ENCODE results near the gene BEAN1. TPM values are rescaled to one million over a fixed set of nuclear protein-coding genes. Genes with fewer than 3 reads are reported as not detected.

The BEAN1 gene
- total RNA-seq, 1 donor from 2014 or later: 1.2 TPM

- Mint-ChIP-seq H3K27ac (ENCODE audit: unreplicated experiment) (no peak overlapping the region), H3K4me1 (ENCODE audit: low read depth, unreplicated experiment) (peaks cover 16% of the 10 kb centered on the region), H3K9me3 (ENCODE audit: unreplicated experiment) (no peaks in the 10 kb centered on the region), H3K36me3 (ENCODE audit: low read depth, unreplicated experiment) (no peaks in the 10 kb centered on the region), H3K27me3 (ENCODE audit: low read depth, unreplicated experiment) (no peaks in the 10 kb centered on the region), H3K4me3 (ENCODE audit: unreplicated experiment) (no peak overlapping the region)
- peaks cover 32% of the 10 kb centered on the region for H3K4me1 ChIP-seq (ENCODE audit: insufficient read depth, low read length)
- no peaks in the 10 kb centered on the region for H4K20me1 ChIP-seq (ENCODE audit: insufficient read depth, low read length)
- H3K79me2 ChIP-seq (ENCODE audit: insufficient read depth, low read length): no peaks in the 10 kb centered on the region
- H3K27me3 ChIP-seq (ENCODE audit: insufficient read depth, low read length): no peaks in the 10 kb centered on the region
- H3K9ac ChIP-seq (ENCODE audit: low read length): no peak overlapping the region
- peak; percentile 51 for DNase-seq (ENCODE audit: low read depth)
- H3K4me2 ChIP-seq (ENCODE audit: low read length): no peak overlapping the region
- no peak overlapping the region for H3K4me3 ChIP-seq (ENCODE audit: insufficient read depth, low read depth, low read length)
- TF ChIP-seq EZH2 (IDR thresholded peaks at IDR 0.05; ENCODE audit: insufficient read depth, low read length) (no peak), CTCF (IDR thresholded peaks at IDR 0.05; ENCODE audit: insufficient read depth, low read depth, low read length) (no peak)
- H2AFZ ChIP-seq (ENCODE audit: low read depth, low read length): no peak overlapping the region
- FAIRE-seq: no peak
- H3K9me3 ChIP-seq (ENCODE audit: insufficient read depth, low read depth, low read length): no peaks in the 10 kb centered on the region
- no peaks in the 10 kb centered on the region for H3K36me3 ChIP-seq (ENCODE audit: insufficient read depth, low read length)
- no peak overlapping the region for H3K27ac ChIP-seq (ENCODE audit: low read depth, low read length)
Measured at GRCh38 chr16:66508248-66508913, 81.3 kb downstream of the BEAN1 start.

DNA sequence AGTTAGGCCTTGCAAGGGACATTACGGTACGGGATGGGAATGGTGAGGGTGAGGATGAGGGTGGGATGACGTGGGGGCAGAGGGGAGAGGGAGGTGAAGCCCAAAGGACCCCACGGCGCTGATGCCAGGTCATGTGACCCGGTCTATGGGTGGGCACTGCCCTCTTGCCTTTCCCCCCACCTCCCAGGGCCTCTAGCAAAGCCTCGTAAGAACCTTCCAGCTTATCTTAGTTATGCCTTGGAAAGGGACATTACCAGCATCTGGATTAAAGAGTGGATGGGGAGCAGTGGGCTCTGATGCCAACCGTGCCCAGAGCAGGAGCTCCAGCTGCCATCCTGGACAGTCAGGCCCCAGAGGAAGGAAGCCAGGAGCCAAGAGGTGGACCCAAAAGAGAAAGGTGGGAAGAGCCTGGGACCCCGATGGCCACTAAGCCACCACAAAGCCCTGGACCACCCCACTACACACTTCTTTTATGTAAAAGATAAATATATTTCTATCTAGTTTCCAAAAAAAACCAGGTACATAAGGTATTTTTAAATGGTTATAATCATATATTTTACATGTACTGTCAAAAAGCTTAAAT is 81.9 kb downstream of the BEAN1 start:
- Mint-ChIP-seq H3K27ac (ENCODE audit: unreplicated experiment) (no peak overlapping the region), H3K27me3 (ENCODE audit: low read depth, unreplicated experiment) (no peaks in the 10 kb centered on the region), H3K36me3 (ENCODE audit: low read depth, unreplicated experiment) (no peaks in the 10 kb centered on the region), H3K4me3 (ENCODE audit: unreplicated experiment) (no peak overlapping the region), H3K9me3 (ENCODE audit: unreplicated experiment) (no peaks in the 10 kb centered on the region), H3K4me1 (ENCODE audit: low read depth, unreplicated experiment) (peaks cover 18% of the 10 kb centered on the region)
- Histone ChIP-seq H3K27ac (ENCODE audit: low read depth, low read length) (no peak overlapping the region), H2AFZ (ENCODE audit: low read depth, low read length) (no peak overlapping the region), H4K20me1 (ENCODE audit: insufficient read depth, low read length) (no peaks in the 10 kb centered on the region), H3K79me2 (ENCODE audit: insufficient read depth, low read length) (no peaks in the 10 kb centered on the region), H3K4me2 (ENCODE audit: low read length) (no peak overlapping the region), H3K27me3 (ENCODE audit: insufficient read depth, low read length) (no peaks in the 10 kb centered on the region), H3K4me1 (ENCODE audit: insufficient read depth, low read length) (peaks cover 36% of the 10 kb centered on the region), H3K9me3 (ENCODE audit: insufficient read depth, low read depth, low read length) (no peaks in the 10 kb centered on the region), H3K4me3 (ENCODE audit: insufficient read depth, low read depth, low read length) (no peak overlapping the region), H3K36me3 (ENCODE audit: insufficient read depth, low read length) (no peaks in the 10 kb centered on the region), H3K9ac (ENCODE audit: low read length) (no peak overlapping the region)
- TF ChIP-seq EZH2 (IDR thresholded peaks at IDR 0.05; ENCODE audit: insufficient read depth, low read length) (no peak), CTCF (IDR thresholded peaks at IDR 0.05; ENCODE audit: insufficient read depth, low read depth, low read length) (no peak)
- FAIRE-seq (no peak), DNase-seq (ENCODE audit: low read depth) (no peak)

GRCh38 chr16:66509576-66509975 is 82.5 kb downstream of the BEAN1 start:
- FAIRE-seq: no peak
- Histone ChIP-seq H3K4me3 (ENCODE audit: insufficient read depth, low read depth, low read length) (no peak overlapping the region), H3K27me3 (ENCODE audit: insufficient read depth, low read length) (no peaks in the 10 kb centered on the region), H3K4me2 (ENCODE audit: low read length) (no peak overlapping the region), H3K4me1 (ENCODE audit: insufficient read depth, low read length) (peaks cover 36% of the 10 kb centered on the region), H3K9ac (ENCODE audit: low read length) (no peak overlapping the region), H4K20me1 (ENCODE audit: insufficient read depth, low read length) (no peaks in the 10 kb centered on the region), H3K79me2 (ENCODE audit: insufficient read depth, low read length) (no peaks in the 10 kb centered on the region), H3K9me3 (ENCODE audit: insufficient read depth, low read depth, low read length) (no peaks in the 10 kb centered on the region), H3K36me3 (ENCODE audit: insufficient read depth, low read length) (no peaks in the 10 kb centered on the region), H2AFZ (ENCODE audit: low read depth, low read length) (no peak overlapping the region), H3K27ac (ENCODE audit: low read depth, low read length) (no peak overlapping the region)
- no peak overlapping the region for H3K4me3 Mint-ChIP-seq (ENCODE audit: unreplicated experiment)
- no peaks in the 10 kb centered on the region for H3K9me3 Mint-ChIP-seq (ENCODE audit: unreplicated experiment)
- no peaks in the 10 kb centered on the region for H3K36me3 Mint-ChIP-seq (ENCODE audit: low read depth, unreplicated experiment)
- no peak overlapping the region for H3K27ac Mint-ChIP-seq (ENCODE audit: unreplicated experiment)
- H3K27me3 Mint-ChIP-seq (ENCODE audit: low read depth, unreplicated experiment): no peaks in the 10 kb centered on the region
- peaks cover 18% of the 10 kb centered on the region for H3K4me1 Mint-ChIP-seq (ENCODE audit: low read depth, unreplicated experiment)
- TF ChIP-seq CTCF (IDR thresholded peaks at IDR 0.05; ENCODE audit: insufficient read depth, low read depth, low read length) (no peak), EZH2 (IDR thresholded peaks at IDR 0.05; ENCODE audit: insufficient read depth, low read length) (no peak)
- DNase-seq (ENCODE audit: low read depth): no peak

Measured in astrocyte (in vitro differentiated cells and primary cell).